Measurements from ENCODE around the gene PBX2. TPM values are rescaled to one million over a fixed set of nuclear protein-coding genes. Genes with fewer than 3 reads are reported as not detected.

Gene PBX2
- total and polyA plus RNA-seq, 2 experiments from 2014 or later: 21.6 to 77.5 TPM

DNA sequence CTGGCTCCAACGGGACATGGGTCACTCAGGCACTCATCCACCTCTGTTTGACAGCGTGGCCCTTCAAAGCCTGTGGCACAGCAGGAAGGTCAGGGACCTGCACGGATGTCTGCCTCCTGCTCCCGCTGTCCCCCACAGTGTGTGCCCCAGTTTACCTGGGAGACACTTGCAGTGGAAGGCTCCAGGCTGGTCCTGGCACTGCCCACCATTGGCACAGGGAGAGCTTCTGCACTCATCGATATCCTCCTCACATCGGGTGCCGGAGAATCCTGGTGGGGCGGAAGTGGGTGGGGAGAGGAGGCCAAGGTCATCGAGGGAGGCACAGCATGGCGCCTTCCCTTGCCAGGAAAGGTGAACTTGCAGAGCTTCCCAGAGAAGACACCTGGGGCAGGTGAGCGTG is 27.0 kb upstream of the PBX2 start:
- TF ChIP-seq EZH2phosphoT487 (IDR thresholded peaks at IDR 0.05; ENCODE audit: low read depth, severe bottlenecking, unreplicated experiment): no peak
- TF ChIP-seq EZH2 (IDR thresholded peaks at IDR 0.05; ENCODE audit: borderline replicate concordance): no peak
- TF ChIP-seq, protein P1, sequence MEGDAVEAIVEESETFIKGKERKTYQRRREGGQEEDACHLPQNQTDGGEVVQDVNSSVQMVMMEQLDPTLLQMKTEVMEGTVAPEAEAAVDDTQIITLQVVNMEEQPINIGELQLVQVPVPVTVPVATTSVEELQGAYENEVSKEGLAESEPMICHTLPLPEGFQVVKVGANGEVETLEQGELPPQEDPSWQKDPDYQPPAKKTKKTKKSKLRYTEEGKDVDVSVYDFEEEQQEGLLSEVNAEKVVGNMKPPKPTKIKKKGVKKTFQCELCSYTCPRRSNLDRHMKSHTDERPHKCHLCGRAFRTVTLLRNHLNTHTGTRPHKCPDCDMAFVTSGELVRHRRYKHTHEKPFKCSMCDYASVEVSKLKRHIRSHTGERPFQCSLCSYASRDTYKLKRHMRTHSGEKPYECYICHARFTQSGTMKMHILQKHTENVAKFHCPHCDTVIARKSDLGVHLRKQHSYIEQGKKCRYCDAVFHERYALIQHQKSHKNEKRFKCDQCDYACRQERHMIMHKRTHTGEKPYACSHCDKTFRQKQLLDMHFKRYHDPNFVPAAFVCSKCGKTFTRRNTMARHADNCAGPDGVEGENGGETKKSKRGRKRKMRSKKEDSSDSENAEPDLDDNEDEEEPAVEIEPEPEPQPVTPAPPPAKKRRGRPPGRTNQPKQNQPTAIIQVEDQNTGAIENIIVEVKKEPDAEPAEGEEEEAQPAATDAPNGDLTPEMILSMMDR (IDR thresholded peaks at IDR 0.05; ENCODE audit: poor library complexity): no peak
- H3K4me1 ChIP-seq (ENCODE audit: insufficient read depth): no peaks in the 10 kb centered on the region
- H3K9me2 ChIP-seq (replicated peaks; ENCODE audit: insufficient read depth): no peaks in the 10 kb centered on the region
- H2AFZ ChIP-seq: no peak overlapping the region
- no peaks in the 10 kb centered on the region for H4K20me1 ChIP-seq (ENCODE audit: insufficient read depth, poor library complexity, severe bottlenecking)
- no peaks in the 10 kb centered on the region for H3K79me2 ChIP-seq
- H3K27me3 ChIP-seq: no peaks in the 10 kb centered on the region
- DNase-seq (ENCODE audit: low spot score): no peak
- H3K9me3 ChIP-seq (ENCODE audit: low read depth): no peaks in the 10 kb centered on the region
- H3K4me2 ChIP-seq: no peak overlapping the region
- H3K4me3 ChIP-seq: no peak overlapping the region
- 94% methylated on average over 11 of the region's 11 CpGs for WGBS (ENCODE audit: low lambda C conversion rate, missing lambda C conversion rate)
- H3K36me3 ChIP-seq (replicated peaks; ENCODE audit: insufficient read depth, low read depth): no peaks in the 10 kb centered on the region
- H3K27ac ChIP-seq: no peak overlapping the region

DNA sequence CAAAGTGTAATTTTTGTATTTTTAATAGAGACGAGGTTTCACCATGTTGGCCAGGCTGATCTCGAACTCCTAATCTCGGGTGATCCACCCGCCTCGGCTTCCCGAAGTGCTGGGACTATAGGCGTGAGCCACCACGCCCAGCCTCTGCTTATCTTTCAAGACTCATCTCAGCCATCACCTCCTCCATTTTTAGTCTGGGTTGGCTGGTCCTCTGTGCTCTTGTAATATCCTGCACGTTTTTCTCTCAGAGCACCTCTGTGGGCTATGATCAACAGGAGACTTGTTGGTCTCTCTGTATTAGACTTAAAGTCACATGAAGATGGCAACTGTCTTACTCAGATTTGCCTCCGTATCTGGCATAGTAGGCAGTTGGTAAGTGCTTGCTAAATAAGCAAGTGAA is 26.3 kb upstream of the PBX2 start:
- Histone ChIP-seq H3K27ac (no peak overlapping the region), H3K27me3 (no peaks in the 10 kb centered on the region), H3K4me3 (no peak overlapping the region), H3K36me3 (replicated peaks; ENCODE audit: insufficient read depth, low read depth) (no peaks in the 10 kb centered on the region), H3K79me2 (no peaks in the 10 kb centered on the region), H3K9me2 (replicated peaks; ENCODE audit: insufficient read depth) (no peaks in the 10 kb centered on the region), H3K4me2 (no peak overlapping the region), H3K4me1 (ENCODE audit: insufficient read depth) (no peaks in the 10 kb centered on the region), H2AFZ (no peak overlapping the region), H4K20me1 (ENCODE audit: insufficient read depth, poor library complexity, severe bottlenecking) (no peaks in the 10 kb centered on the region), H3K9me3 (ENCODE audit: low read depth) (no peaks in the 10 kb centered on the region)
- DNase-seq (ENCODE audit: low spot score): no peak
- 85% methylated on average over 10 of the region's 10 CpGs for WGBS (ENCODE audit: low lambda C conversion rate, missing lambda C conversion rate)
- TF ChIP-seq EZH2 (IDR thresholded peaks at IDR 0.05; ENCODE audit: borderline replicate concordance): no peak

DNA sequence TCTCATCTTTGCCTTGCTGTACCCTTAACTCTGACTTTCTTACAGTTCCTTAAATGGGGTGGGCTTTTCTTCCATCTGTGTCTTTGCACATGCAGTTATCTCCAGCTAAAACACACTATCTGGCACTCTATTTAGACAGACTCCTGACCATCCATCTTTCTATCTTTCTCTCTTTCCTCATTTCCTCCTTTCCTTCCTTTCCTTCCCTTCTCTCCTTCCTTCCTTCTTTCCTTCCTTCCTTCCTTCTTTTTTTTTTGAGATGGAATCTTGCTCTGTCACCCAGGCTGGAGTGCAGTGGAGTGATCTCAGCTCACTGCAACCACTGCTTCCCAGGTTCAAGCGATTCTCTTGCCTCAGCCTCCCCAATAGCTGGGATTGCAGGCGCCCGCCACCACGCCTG is 25.6 kb upstream of the PBX2 start:
- Histone ChIP-seq H3K4me3 (no peak overlapping the region), H3K27me3 (no peaks in the 10 kb centered on the region), H3K4me1 (ENCODE audit: insufficient read depth) (no peaks in the 10 kb centered on the region), H4K20me1 (ENCODE audit: insufficient read depth, poor library complexity, severe bottlenecking) (no peaks in the 10 kb centered on the region), H3K9me2 (replicated peaks; ENCODE audit: insufficient read depth) (no peaks in the 10 kb centered on the region), H3K4me2 (no peak overlapping the region), H3K79me2 (no peaks in the 10 kb centered on the region), H3K27ac (no peak overlapping the region), H3K36me3 (replicated peaks; ENCODE audit: insufficient read depth, low read depth) (no peaks in the 10 kb centered on the region), H3K9me3 (ENCODE audit: low read depth) (no peaks in the 10 kb centered on the region), H2AFZ (no peak overlapping the region)
- WGBS (ENCODE audit: low lambda C conversion rate, missing lambda C conversion rate): 98% methylated on average over 4 of the region's 4 CpGs
- no peak for DNase-seq (ENCODE audit: low spot score)
- TF ChIP-seq EZH2 (IDR thresholded peaks at IDR 0.05; ENCODE audit: borderline replicate concordance): no peak
- TF ChIP-seq, protein P1 (IDR thresholded peaks at IDR 0.05; ENCODE audit: poor library complexity): no peak
- TF ChIP-seq EZH2phosphoT487 (IDR thresholded peaks at IDR 0.05; ENCODE audit: low read depth, severe bottlenecking, unreplicated experiment): no peak

DNA sequence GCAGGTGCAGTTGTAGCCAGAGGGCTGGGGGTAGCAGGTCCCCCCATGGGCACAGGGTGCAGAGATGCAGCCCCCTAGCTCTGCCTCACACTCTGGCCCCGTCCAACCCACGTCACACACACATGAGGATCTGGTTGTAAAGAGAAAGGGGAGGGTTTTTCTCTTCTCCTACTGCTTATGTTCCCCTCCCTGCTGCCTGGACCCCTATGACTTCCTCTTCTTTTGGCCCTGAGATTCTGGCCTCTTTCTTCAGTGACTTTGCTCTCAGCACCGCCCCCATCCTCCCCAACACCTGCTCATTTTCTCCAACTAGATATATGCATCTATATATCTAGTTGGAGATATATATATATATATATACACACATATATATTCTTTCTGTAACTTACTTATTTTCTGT is 24.1 kb upstream of the PBX2 start:
- H3K27ac ChIP-seq: no peak overlapping the region
- TF ChIP-seq EZH2phosphoT487 (IDR thresholded peaks at IDR 0.05; ENCODE audit: low read depth, severe bottlenecking, unreplicated experiment): no peak
- no peak overlapping the region for H3K4me2 ChIP-seq
- no peaks in the 10 kb centered on the region for H3K9me2 ChIP-seq (replicated peaks; ENCODE audit: insufficient read depth)
- H3K9me3 ChIP-seq (ENCODE audit: low read depth): no peaks in the 10 kb centered on the region
- no peaks in the 10 kb centered on the region for H4K20me1 ChIP-seq (ENCODE audit: insufficient read depth, poor library complexity, severe bottlenecking)
- H3K79me2 ChIP-seq: no peaks in the 10 kb centered on the region
- H3K4me3 ChIP-seq: no peak overlapping the region
- DNase-seq (ENCODE audit: low spot score): no peak
- no peaks in the 10 kb centered on the region for H3K27me3 ChIP-seq
- no peaks in the 10 kb centered on the region for H3K4me1 ChIP-seq (ENCODE audit: insufficient read depth)
- no peaks in the 10 kb centered on the region for H3K36me3 ChIP-seq (replicated peaks; ENCODE audit: insufficient read depth, low read depth)
- WGBS (ENCODE audit: low lambda C conversion rate, missing lambda C conversion rate): 87% methylated on average over 3 of the region's 3 CpGs
- H2AFZ ChIP-seq: no peak overlapping the region

Data from hepatocyte (in vitro differentiated cells).